Spleen (tissue), 11 donors: ENCODE data around the gene EZH1. TPM values are rescaled to one million over a fixed set of nuclear protein-coding genes. Genes with fewer than 3 reads are reported as not detected.
A peak's percentile ranks its signal among the peaks of the same experiment; 100 is the strongest.

ENCODE experiments used
- DNase-seq: peaks from one replicate; pipeline ENCODE4 v3.0.0-alpha.2; 2020
- H3K27ac ChIP-seq, 8 donors: fragments of 200-600 bp; sonication (generic) in 7 of 8; 1 replicate in 4 of 8; 2 replicates in 4 of 8; pipeline versions ENCODE4 v1.5.0 to v1.8.0; 2016 to 2021; ENCODE audit warnings: inconsistent platforms in 4 of 8, mild to moderate bottlenecking in 4 of 8, moderate library complexity in 1 of 8
- H3K27me3 ChIP-seq, 7 donors: fragments of 200-600 bp; sonication (generic) in 6 of 7; replicated peaks in 1 of 7; 1 replicate in 4 of 7; 2 replicates in 3 of 7; pipeline versions ENCODE4 v1.5.0 to v1.8.0; 2016 to 2021; ENCODE audit warnings: inconsistent platforms in 3 of 7, mild to moderate bottlenecking in 1 of 7
- H3K36me3 ChIP-seq, 6 donors: fragments of 200-600 bp; sonication (generic) in 5 of 6; 1 replicate in 4 of 6; 2 replicates in 2 of 6; pipeline versions ENCODE4 v1.5.0 to v1.8.0; 2016 to 2021; ENCODE audit warnings: inconsistent platforms in 2 of 6
- H3K4me1 ChIP-seq, 6 donors: fragments of 200-600 bp; sonication (generic) in 5 of 6; 1 replicate in 3 of 6; 2 replicates in 3 of 6; pipeline versions ENCODE4 v1.5.0 to v1.8.0; 2016 to 2021; ENCODE audit warnings: inconsistent platforms in 3 of 6
- H3K4me3 ChIP-seq, 8 donors: fragments of 200-600 bp; sonication (generic) in 7 of 8; 1 replicate in 4 of 8; 2 replicates in 4 of 8; pipeline versions ENCODE4 v1.5.0 to v1.8.0; 2016 to 2021; ENCODE audit warnings: inconsistent platforms in 4 of 8, mild to moderate bottlenecking in 4 of 8, moderate library complexity in 2 of 8
- H3K9me3 ChIP-seq, 8 donors: fragments of 200-600 bp; sonication (generic) in 7 of 8; 1 replicate in 4 of 8; 2 replicates in 4 of 8; pipeline versions ENCODE4 v1.5.0 to v1.8.0; 2016 to 2021; ENCODE audit warnings: inconsistent platforms in 4 of 8
- CTCF ChIP-seq, 11 experiments: fragments of 200-600 bp in 7 of 11; fragments of 450-650 bp in 4 of 11; sonication (generic) in 4 of 11; IDR thresholded peaks in 8 of 11; conservative IDR thresholded peaks in 3 of 11; 1 replicate in 7 of 11; 2 replicates in 4 of 11; pipeline versions ENCODE4 v1.4.0 to v1.8.0; 2016 to 2021; ENCODE audit warnings: antibody characterized with exemption in 11 of 11, inconsistent platforms in 4 of 11, mild to moderate bottlenecking in 1 of 11
- POLR2A ChIP-seq, 3 donors: fragments of 450-650 bp; IDR thresholded peaks; one replicate each; pipeline ENCODE4 v1.5.1; 2017; ENCODE audit warnings: antibody characterized with exemption in 3 of 3, mild to moderate bottlenecking in 1 of 3
- POLR2AphosphoS5 ChIP-seq, 3 donors: sonication (generic); formaldehyde crosslinking; IDR thresholded peaks; one replicate each; pipeline ENCODE4 v1.5.1; 2017; ENCODE audit warnings: antibody characterized with exemption in 3 of 3
- WGBS, 5 donors: extraction: QIAGEN DNeasy Blood & Tissue Kit in 3 of 5; methylation state at CpG; one replicate each; pipeline versions ENCODE4 v1.1.5 to v1.1.7; 2013 to 2018; 5-methylcytosine and 5-hydroxymethylcytosine counted together
- intact Hi-C: fragments of 100-400 bp; cut with DNase I; formaldehyde crosslinking; loops from one replicate; pipeline ENCODE4 v1.15.0; 2023; ENCODE audit warnings: low total_unique reads
- polyA plus RNA-seq, 3 donors: library from polyadenylated mRNA; stranded (reverse); fragments of 200-250 nt; gene quantifications; one replicate each; pipeline ENCODE4 v1.2.1, GENCODE V29; 2013
- total RNA-seq, 7 donors: library from RNA; depleted of rRNA in 3 of 7; stranded (reverse); fragments of >200 nt in 3 of 7; fragmentation: NEBNext Ultra II Directional in 4 of 7; extraction: Animal tissue kit (Norgen Biotek cat#: 25700) in 4 of 7; gene quantifications; one replicate each; pipeline versions ENCODE4 v1.1.0 to v1.2.1, GENCODE V29; 2016 to 2021
- donor health status: healthy with polysubstance abuse.
- donor health status: DM: no; HTN: no; CAD: no; lungs with moderate emphysema.
- donor health status: DM: no; HTN: no; CAD: no.
- donor health status: Bipolar disorder and iron deficiency.
- donor health status: healthy.
- donor health status: DM: no; HTN: no; CAD: no.
- donor health status: DM: yes; HTN: yes; CAD: no.

EZH1 gene
- total and polyA plus RNA-seq, 10 donors = 24.1 to 104 (median 68.0) TPM

DNA sequence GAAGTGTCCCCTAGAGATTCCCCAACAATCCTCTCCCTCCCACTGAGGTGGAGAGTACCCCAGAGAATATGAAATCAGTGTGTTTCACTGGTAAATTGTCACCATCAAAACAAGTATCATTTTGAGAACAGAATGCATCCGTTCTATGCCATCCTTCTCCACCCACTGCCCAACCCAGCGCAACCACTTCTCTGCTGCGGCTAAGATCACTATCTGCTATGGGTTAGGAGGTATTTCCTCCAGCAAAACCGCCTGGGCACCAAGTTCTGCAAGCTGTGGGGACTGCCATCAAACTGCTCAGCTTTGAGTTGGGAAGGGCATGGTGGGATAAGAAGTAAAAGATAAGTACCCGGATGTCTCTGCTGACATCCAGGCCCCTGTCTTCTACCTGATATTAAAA is 38.1 kb downstream of the EZH1 start:
- 39 to 66% (median 42%) methylated on average over 5 of the region's 5 CpGs for WGBS, 5 donors
- H3K27ac ChIP-seq = peak overlapping the region in 1 of 8 donors; percentile 20
- DNase-seq = no peak

GRCh38 chr17:42704837-42705494 is 39.9 kb downstream of the EZH1 start:
- 66 to 81% (median 69%) methylated on average over 8 of the region's 8 CpGs for WGBS, 5 donors
- Histone ChIP-seq H3K36me3 (peaks cover 8 to 100% (median 98%) of the 10 kb centered on the region in 6 donors), H3K9me3 (no peaks in the 10 kb centered on the region), H3K27me3 (no peaks in the 10 kb centered on the region), H3K27ac (peak overlapping the region in 4 of 8 donors; percentile 1 to 36 (median 19)), H3K4me1 (peaks cover 0 to 45% (median 13%) of the 10 kb centered on the region in 6 donors), H3K4me3 (no peak overlapping the region)
- no peak for TF ChIP-seq CTCF (IDR thresholded peaks at IDR 0.05 in 8 of 11, conservative IDR thresholded peaks at IDR 0.05 in 3 of 11)
- no peak for TF ChIP-seq POLR2AphosphoS5 (IDR thresholded peaks at IDR 0.05)
- TF ChIP-seq POLR2A (IDR thresholded peaks at IDR 0.05) = no peak
- intact Hi-C loops = no loop called here
- DNase-seq = no peak

More for the DNA sequence above, 38.1 kb downstream of the EZH1 start:
- no peaks in the 10 kb centered on the region for H3K9me3 ChIP-seq
- H3K36me3 ChIP-seq = peaks cover 8 to 100% (median 100%) of the 10 kb centered on the region in 6 donors
- H3K27me3 ChIP-seq = no peaks in the 10 kb centered on the region
- intact Hi-C loops = no loop called here
- TF ChIP-seq POLR2A (IDR thresholded peaks at IDR 0.05) = no peak
- TF ChIP-seq CTCF (IDR thresholded peaks at IDR 0.05 in 8 of 11, conservative IDR thresholded peaks at IDR 0.05 in 3 of 11) = no peak
- TF ChIP-seq POLR2AphosphoS5 (IDR thresholded peaks at IDR 0.05) = no peak
- H3K4me1 ChIP-seq = peaks cover 0 to 45% (median 13%) of the 10 kb centered on the region in 6 donors
- no peak overlapping the region for H3K4me3 ChIP-seq

- peaks cover 6 to 100% (median 93%) of the 10 kb centered on the region in 6 donors for H3K36me3 ChIP-seq
- intact Hi-C loops = no loop called here
- DNase-seq = no peak
- no peaks in the 10 kb centered on the region for H3K27me3 ChIP-seq
- TF ChIP-seq CTCF (IDR thresholded peaks at IDR 0.05 in 8 of 11, conservative IDR thresholded peaks at IDR 0.05 in 3 of 11) (no peak), POLR2AphosphoS5 (IDR thresholded peaks at IDR 0.05) (no peak), POLR2A (IDR thresholded peaks at IDR 0.05) (no peak)
- H3K4me3 ChIP-seq = no peak overlapping the region
- H3K9me3 ChIP-seq = no peaks in the 10 kb centered on the region
- 84 to 91% (median 86%) methylated on average over 5 of the region's 5 CpGs for WGBS, 5 donors
- peak overlapping the region in 3 of 8 donors; percentile 1 to 36 (median 32) for H3K27ac ChIP-seq
- peaks cover 0 to 48% (median 13%) of the 10 kb centered on the region in 6 donors for H3K4me1 ChIP-seq
Observed at GRCh38 chr17:42704490-42704836, 40.4 kb downstream of the EZH1 start.

GRCh38 chr17:42702446-42702845 is 42.4 kb downstream of the EZH1 start:
- Histone ChIP-seq H3K27ac (no peak overlapping the region), H3K9me3 (no peaks in the 10 kb centered on the region), H3K27me3 (no peaks in the 10 kb centered on the region), H3K36me3 (peaks cover 0 to 98% (median 74%) of the 10 kb centered on the region in 6 donors), H3K4me1 (peaks cover 0 to 50% (median 15%) of the 10 kb centered on the region in 6 donors), H3K4me3 (no peak overlapping the region)
- intact Hi-C loops = no loop called here
- TF ChIP-seq POLR2A (IDR thresholded peaks at IDR 0.05) (no peak), POLR2AphosphoS5 (IDR thresholded peaks at IDR 0.05) (peak in 1 of 3 donors; percentile 29), CTCF (IDR thresholded peaks at IDR 0.05 in 8 of 11, conservative IDR thresholded peaks at IDR 0.05 in 3 of 11) (no peak)
- WGBS, 5 donors = 60 to 87% (median 79%) methylated on average over 11 of the region's 11 CpGs
- no peak for DNase-seq
